H1 (cell line): Measurements from ENCODE around the gene ZNF692. TPM values are rescaled to one million over a fixed set of nuclear protein-coding genes. Genes with fewer than 3 reads are reported as not detected.

Source experiments
- CTCF ChIA-PET: fragments of 300-600 bp; sonication (Branson Sonifier 250); formaldehyde crosslinking; loops from one replicate; lab custom pipeline; 2021; ENCODE audit not compliant: partially characterized antibody; lab: Charles Lee
- POLR2A ChIA-PET: fragments of 300-600 bp; sonication (Branson Sonifier 250); formaldehyde crosslinking; loops from one replicate; lab custom pipeline; 2021; ENCODE audit warnings: inconsistent platforms; ENCODE audit not compliant: partially characterized antibody; lab: Charles Lee
- DNase-seq, 2 experiments: peaks; one replicate each; pipeline versions ENCODE4 v3.0.0 to v3.0.0-alpha.2; 2010 to 2022; ENCODE audit warnings: low spot score in 2 of 2, low read depth in 1 of 2, mixed read lengths in 1 of 2
- FAIRE-seq: peaks from 2 replicates; lab custom pipeline; 2011; peaks lifted over from hg19 to GRCh38; lab: Jason Lieb, UNC
- H2AFZ ChIP-seq: 2 replicates; pipeline ENCODE4 v1.8.1; 2012; ENCODE audit warnings: low read length, inconsistent platforms
- H2AK5ac ChIP-seq: 2 replicates; pipeline ENCODE4 v1.6.1; 2013; ENCODE audit warnings: low read depth, low read length
- H2BK120ac ChIP-seq: replicated peaks from 2 replicates; pipeline ENCODE3; 2013; ENCODE audit warnings: low read depth, low read length, inconsistent platforms
- H2BK12ac ChIP-seq: 2 replicates; pipeline ENCODE4 v1.6.1; 2013; ENCODE audit warnings: low read depth, low read length
- H2BK15ac ChIP-seq: 2 replicates; pipeline ENCODE4 v1.6.1; 2013; ENCODE audit warnings: low read length
- H2BK20ac ChIP-seq: 2 replicates; pipeline ENCODE4 v1.6.1; 2013; ENCODE audit warnings: low read length
- H2BK5ac ChIP-seq: 2 replicates; pipeline ENCODE4 v1.6.1; 2013; ENCODE audit warnings: low read depth, low read length
- H3K14ac ChIP-seq: 2 replicates; pipeline ENCODE4 v1.6.1; 2013; ENCODE audit warnings: inconsistent platforms; ENCODE audit not compliant: insufficient read length
- H3K18ac ChIP-seq: 2 replicates; pipeline ENCODE4 v1.6.1; 2013; ENCODE audit warnings: low read length; ENCODE audit errors: extremely low read depth
- H3K23ac ChIP-seq: 2 replicates; pipeline ENCODE4 v1.6.1; 2013; ENCODE audit warnings: inconsistent platforms; ENCODE audit not compliant: insufficient read length
- H3K23me2 ChIP-seq: 2 replicates; pipeline ENCODE4 v1.6.1; 2013; ENCODE audit warnings: low read depth, low read length
- H3K27ac ChIP-seq: 2 replicates; pipeline ENCODE4 v1.6.1; 2011; ENCODE audit warnings: low read depth, low read length, inconsistent platforms
- H3K27me3 ChIP-seq, 4 experiments: replicated peaks in 1 of 4; 1 replicate in 1 of 4; 2 replicates in 3 of 4; pipeline versions ENCODE4 v1.6.1 to v1.8.1; 2011 to 2013; ENCODE audit warnings: low read length in 3 of 4, mild to moderate bottlenecking in 3 of 4, inconsistent platforms in 2 of 4, mixed read lengths in 2 of 4, moderate library complexity in 1 of 4; ENCODE audit not compliant: control insufficient read depth in 3 of 4, insufficient read depth in 3 of 4; ENCODE audit errors: extremely low read depth in 1 of 4
- H3K36me3 ChIP-seq, 4 experiments: 2 replicates each; pipeline versions ENCODE4 v1.6.1 to v1.8.1; 2011 to 2013; ENCODE audit warnings: mild to moderate bottlenecking in 4 of 4, low read length in 3 of 4, moderate library complexity in 2 of 4, control low read depth in 1 of 4, inconsistent platforms in 1 of 4; ENCODE audit not compliant: insufficient read depth in 4 of 4, control insufficient read depth in 2 of 4
- H3K4ac ChIP-seq: replicated peaks from 2 replicates; pipeline ENCODE3; 2013; ENCODE audit warnings: low read length, low read depth, mixed read lengths, inconsistent platforms; ENCODE audit not compliant: insufficient read length
- H3K4me1 ChIP-seq, 4 experiments: replicated peaks in 1 of 4; 1 replicate in 1 of 4; 2 replicates in 3 of 4; pipeline versions ENCODE4 v1.6.1 to v1.8.1; 2011 to 2013; ENCODE audit warnings: low read length in 3 of 4, inconsistent platforms in 2 of 4, mixed read lengths in 1 of 4; ENCODE audit not compliant: insufficient read depth in 4 of 4, control insufficient read depth in 3 of 4
- H3K4me2 ChIP-seq, 2 experiments: 2 replicates each; pipeline versions ENCODE4 v1.6.1 to v1.8.1; 2011 to 2013; ENCODE audit warnings: low read depth in 2 of 2, low read length in 2 of 2, control low read depth in 1 of 2, inconsistent platforms in 1 of 2, mild to moderate bottlenecking in 1 of 2; ENCODE audit not compliant: insufficient read depth in 1 of 2
- H3K4me3 ChIP-seq, 4 experiments: fragments of 200-600, 300-600 bp in 1 of 4; sonication (generic), shearing (Covaris generic), sonication (Bioruptor Twin) in 1 of 4; 2 replicates each; pipeline versions ENCODE4 v1.5.1 to v1.8.1; 2011 to 2016; ENCODE audit warnings: low read length in 4 of 4, low read depth in 3 of 4, control low read depth in 2 of 4, inconsistent platforms in 2 of 4, mild to moderate bottlenecking in 2 of 4, mixed read lengths in 1 of 4, moderate library complexity in 1 of 4; ENCODE audit not compliant: insufficient read depth in 2 of 4; ENCODE audit errors: extremely low read depth in 1 of 4
- H3K56ac ChIP-seq: replicated peaks from 2 replicates; pipeline ENCODE3; 2013; ENCODE audit warnings: low read depth, mild to moderate bottlenecking, mixed read lengths, low read length, inconsistent platforms; ENCODE audit not compliant: insufficient read length
- H3K79me1 ChIP-seq: 2 replicates; pipeline ENCODE4 v1.6.1; 2013; ENCODE audit warnings: low read depth, low read length, control low read depth
- H3K79me2 ChIP-seq, 2 experiments: 2 replicates each; pipeline versions ENCODE4 v1.6.1 to v1.8.1; 2012 to 2013; ENCODE audit warnings: low read length in 2 of 2, mild to moderate bottlenecking in 2 of 2, inconsistent platforms in 1 of 2; ENCODE audit not compliant: insufficient read depth in 2 of 2, control insufficient read depth in 1 of 2
- H3K9ac ChIP-seq, 4 experiments: replicated peaks in 1 of 4; 1 replicate in 1 of 4; 2 replicates in 3 of 4; pipeline versions ENCODE4 v1.6.1 to v1.8.1; 2011 to 2013; ENCODE audit warnings: low read depth in 3 of 4, low read length in 3 of 4, control low read depth in 2 of 4, mild to moderate bottlenecking in 2 of 4, moderate library complexity in 2 of 4, inconsistent platforms in 1 of 4; ENCODE audit errors: extremely low read depth in 1 of 4
- H3K9me3 ChIP-seq, 2 experiments: 2 replicates each; pipeline versions ENCODE4 v1.6.1 to v1.8.1; 2012 to 2013; ENCODE audit warnings: mild to moderate bottlenecking in 2 of 2, moderate library complexity in 2 of 2, control low read depth in 1 of 2, inconsistent platforms in 1 of 2, low read depth in 1 of 2, low read length in 1 of 2, mixed read lengths in 1 of 2; ENCODE audit not compliant: insufficient read depth in 2 of 2
- H4K20me1 ChIP-seq, 2 experiments: replicated peaks in 1 of 2; 2 replicates each; pipeline versions ENCODE3 to v1.8.1; 2011 to 2013; ENCODE audit warnings: inconsistent platforms in 2 of 2, low read length in 2 of 2, mild to moderate bottlenecking in 1 of 2; ENCODE audit not compliant: insufficient read depth in 2 of 2, control insufficient read depth in 1 of 2
- H4K5ac ChIP-seq: 2 replicates; pipeline ENCODE4 v1.6.1; 2013; ENCODE audit warnings: low read length, low read depth, mixed read lengths, inconsistent platforms; ENCODE audit not compliant: insufficient read length
- H4K8ac ChIP-seq: 2 replicates; pipeline ENCODE4 v1.8.0; 2013; ENCODE audit warnings: mild to moderate bottlenecking, moderate library complexity, low read length, inconsistent platforms; ENCODE audit not compliant: insufficient read depth; ENCODE audit errors: extremely low read depth
- H4K91ac ChIP-seq: replicated peaks from 2 replicates; pipeline ENCODE3; 2013; ENCODE audit warnings: low read length, mixed read lengths, inconsistent platforms; ENCODE audit not compliant: insufficient read length
- BCL11A ChIP-seq, 2 experiments: IDR thresholded peaks; one replicate each; pipeline ENCODE4 v1.6.1; 2011; ENCODE audit warnings: low read depth in 2 of 2, low read length in 2 of 2, mild to moderate bottlenecking in 2 of 2
- BRCA1 ChIP-seq: IDR thresholded peaks from 2 replicates; pipeline ENCODE4 v1.6.1; 2012; ENCODE audit warnings: low read depth, low read length, improper control_type of control experiment
- CEBPB ChIP-seq: IDR thresholded peaks from 2 replicates; pipeline ENCODE4 v1.6.1; 2012; ENCODE audit warnings: low read depth, low read length
- CHD2 ChIP-seq: IDR thresholded peaks from 2 replicates; pipeline ENCODE4 v1.6.1; 2012; ENCODE audit warnings: low read length, improper control_type of control experiment
- EP300 ChIP-seq, 2 experiments: IDR thresholded peaks; 1 replicate in 1 of 2; 2 replicates in 1 of 2; pipeline ENCODE4 v1.6.1; 2011 to 2012; ENCODE audit warnings: low read depth in 2 of 2, low read length in 2 of 2, mild to moderate bottlenecking in 2 of 2, borderline replicate concordance in 1 of 2, inconsistent platforms in 1 of 2, moderate library complexity in 1 of 2
- EZH2 ChIP-seq: fragments of 200-600 bp; sonication (generic); IDR thresholded peaks from 2 replicates; pipeline ENCODE4 v1.7.1; 2012; ENCODE audit warnings: low read depth, mild to moderate bottlenecking, moderate library complexity, low read length, inconsistent platforms; ENCODE audit not compliant: severe bottlenecking
- GABPA ChIP-seq: IDR thresholded peaks from 2 replicates; pipeline ENCODE4 v1.6.1; 2011; ENCODE audit warnings: mild to moderate bottlenecking, low read length, moderate library complexity, borderline replicate concordance; ENCODE audit not compliant: insufficient read depth
- JUN ChIP-seq: IDR thresholded peaks from 2 replicates; pipeline ENCODE4 v1.6.1; 2011; ENCODE audit warnings: low read depth, mild to moderate bottlenecking, improper control_type of control experiment, low read length
- POLR2AphosphoS5 ChIP-seq: IDR thresholded peaks from 2 replicates; pipeline ENCODE4 v1.6.1; 2011; ENCODE audit warnings: low read depth, low read length
- TAF1 ChIP-seq: IDR thresholded peaks from 2 replicates; pipeline ENCODE4 v1.6.1; 2011; ENCODE audit warnings: mild to moderate bottlenecking, low read depth, low read length
- TAF7 ChIP-seq: optimal IDR thresholded peaks from 2 replicates; pipeline ENCODE3; 2011; ENCODE audit warnings: low read depth, mild to moderate bottlenecking, inconsistent platforms, low read length, moderate library complexity, borderline replicate concordance
- WGBS, 2 experiments: shearing (Covaris generic) in 1 of 2; methylation state at CpG; one replicate each; pipeline versions ENCODE4 v1.1.6 to v1.1.7; 2013 to 2015; ENCODE audit warnings: low lambda C conversion rate in 2 of 2, mixed read lengths in 2 of 2, inconsistent platforms in 1 of 2, low coverage in 1 of 2, missing lambda C conversion rate in 1 of 2; ENCODE audit not compliant: insufficient replicate concordance in 2 of 2, insufficient coverage in 1 of 2, insufficient read length in 1 of 2; ENCODE audit errors: extremely low coverage in 1 of 2, missing lambda C conversion rate in 1 of 2; 5-methylcytosine and 5-hydroxymethylcytosine counted together
- polyA plus RNA-seq, 7 experiments: library from polyadenylated mRNA; depleted of rRNA in 3 of 7; stranded (reverse) in 5 of 7; unstranded in 2 of 7; fragments of >200 nt in 5 of 7; fragments of 200-250 nt in 2 of 7; gene quantifications; 1 replicate in 5 of 7; 2 replicates in 1 of 7; 4 replicates in 1 of 7; pipeline versions ENCODE4 v1.2.1 to v1.2.3, GENCODE V29; 2011 to 2013; ENCODE audit warnings: missing spikeins in 2 of 7, mixed read lengths in 2 of 7
- total RNA-seq: library from RNA; stranded (reverse); fragmentation: NEBNext Ultra II Directional; extraction: Animal tissue kit (Norgen Biotek cat#: 25700); gene quantifications from 2 replicates; pipeline ENCODE4 v1.2.1, GENCODE V29; 2021
- TF ChIP-seq, protein P1 (sequence below): IDR thresholded peaks from 2 replicates; pipeline ENCODE4 v1.6.1; 2011; ENCODE audit warnings: low read depth, mild to moderate bottlenecking, low read length; ENCODE audit not compliant: insufficient read depth
- TF ChIP-seq, protein P2 (sequence below): IDR thresholded peaks from 2 replicates; pipeline ENCODE4 v1.6.1; 2012; ENCODE audit warnings: inconsistent platforms

ZNF692 gene
- total and polyA plus RNA-seq, 2 of the 8 experiments (the other 6 are each of a cell fraction or from before 2014, with no cell fraction given): 38.4 to 52.3 TPM

DNA sequence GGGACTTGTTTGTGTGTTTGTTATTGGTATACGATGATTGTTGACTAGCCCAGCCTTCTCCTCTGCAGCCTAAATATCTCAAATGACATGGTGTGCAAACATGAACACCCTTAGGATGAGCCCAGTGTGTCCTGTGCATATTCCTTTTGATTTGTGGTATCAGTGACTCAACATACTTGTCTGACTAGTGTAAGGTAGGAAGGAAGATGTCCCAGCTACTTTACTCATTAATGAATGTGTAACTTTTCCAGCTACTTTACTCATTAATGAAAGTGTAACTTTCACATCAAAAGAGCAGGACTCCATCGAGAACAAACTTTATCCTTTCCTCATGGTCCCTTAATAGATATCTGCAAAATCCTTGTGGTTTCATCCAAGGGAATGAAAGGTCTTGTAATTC, 2.7 kb upstream of the ZNF692 start:
- no peak overlapping the region for H2AK5ac ChIP-seq
- peaks cover 0 to 19% (median 11%) of the 10 kb centered on the region in 4 experiments; a peak in 5 of 7 replicates for H3K27me3 ChIP-seq
- no peak overlapping the region for H2AFZ ChIP-seq
- H3K23me2 ChIP-seq: peaks cover 26% of the 10 kb centered on the region
- H3K9ac ChIP-seq: no peak overlapping the region
- H2BK20ac ChIP-seq: no peak overlapping the region
- CTCF ChIA-PET: interaction anchor here (1.1 to 2.9 kb wide), 4 partner anchors 14 to 22 kb away, joined by 3 to 9 read pairs (median 6); no protein-coding TSS in a partner anchor
- H2BK5ac ChIP-seq: no peak overlapping the region
- H4K8ac ChIP-seq: no peak overlapping the region
- H3K18ac ChIP-seq: no peak overlapping the region
- no peak overlapping the region for H3K4me3 ChIP-seq
- H2BK12ac ChIP-seq: no peak overlapping the region
- H4K5ac ChIP-seq: no peak overlapping the region
- no peak overlapping the region for H4K91ac ChIP-seq
- H4K20me1 ChIP-seq: no peaks in the 10 kb centered on the region
- 86% methylated on average over 2 of the region's 2 CpGs; no CpG with 5 or more reads in 1 of the 2 experiments for WGBS, 2 experiments
- POLR2A ChIA-PET: interaction anchor here (1.3 to 2.1 kb wide), 3 partner anchors 12 to 45 kb away, joined by 3 to 19 read pairs (median 6); no protein-coding TSS in a partner anchor
- H3K27ac ChIP-seq: no peak overlapping the region
- no peak overlapping the region for H3K14ac ChIP-seq
- no peak overlapping the region for H3K23ac ChIP-seq
- no peak overlapping the region for H3K4ac ChIP-seq
- no peaks in the 10 kb centered on the region for H3K36me3 ChIP-seq
- DNase-seq (no peak), FAIRE-seq (no peak)
- H3K9me3 ChIP-seq: no peaks in the 10 kb centered on the region
- peaks cover 0 to 8% of the 10 kb centered on the region in 2 experiments; a peak in 1 of 4 replicates for H3K79me2 ChIP-seq
- H3K4me2 ChIP-seq: no peak overlapping the region
- H2BK120ac ChIP-seq: no peak overlapping the region
- H2BK15ac ChIP-seq: no peak overlapping the region
- peaks cover 3 to 18% (median 14%) of the 10 kb centered on the region in 4 experiments for H3K4me1 ChIP-seq
- no peaks in the 10 kb centered on the region for H3K79me1 ChIP-seq
- no peak overlapping the region for H3K56ac ChIP-seq
- TF ChIP-seq TAF1 (no peak), EP300 (IDR thresholded peaks at IDR 0.05; ENCODE audit: borderline replicate concordance in 1 of 2, low read depth in 2 of 2, low read length in 2 of 2) (no peak), BRCA1 (no peak), EZH2 (no peak), JUN (no peak), BCL11A (IDR thresholded peaks at IDR 0.05; ENCODE audit: low read depth in 2 of 2, low read length in 2 of 2) (no peak), CEBPB (no peak), CHD2 (no peak), POLR2AphosphoS5 (no peak), GABPA (no peak), TAF7 (no peak)
- TF ChIP-seq, protein P1, sequence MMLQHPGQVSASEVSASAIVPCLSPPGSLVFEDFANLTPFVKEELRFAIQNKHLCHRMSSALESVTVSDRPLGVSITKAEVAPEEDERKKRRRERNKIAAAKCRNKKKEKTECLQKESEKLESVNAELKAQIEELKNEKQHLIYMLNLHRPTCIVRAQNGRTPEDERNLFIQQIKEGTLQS: no peak
- TF ChIP-seq, protein P2, sequence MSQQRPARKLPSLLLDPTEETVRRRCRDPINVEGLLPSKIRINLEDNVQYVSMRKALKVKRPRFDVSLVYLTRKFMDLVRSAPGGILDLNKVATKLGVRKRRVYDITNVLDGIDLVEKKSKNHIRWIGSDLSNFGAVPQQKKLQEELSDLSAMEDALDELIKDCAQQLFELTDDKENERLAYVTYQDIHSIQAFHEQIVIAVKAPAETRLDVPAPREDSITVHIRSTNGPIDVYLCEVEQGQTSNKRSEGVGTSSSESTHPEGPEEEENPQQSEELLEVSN: no peak
